ENCODE measurements around the gene PRKCH.

PRKCH gene

GRCh38 chr14:61573748-61574513, 252.6 kb downstream of the PRKCH start:
- no peak for DNase-seq

DNA sequence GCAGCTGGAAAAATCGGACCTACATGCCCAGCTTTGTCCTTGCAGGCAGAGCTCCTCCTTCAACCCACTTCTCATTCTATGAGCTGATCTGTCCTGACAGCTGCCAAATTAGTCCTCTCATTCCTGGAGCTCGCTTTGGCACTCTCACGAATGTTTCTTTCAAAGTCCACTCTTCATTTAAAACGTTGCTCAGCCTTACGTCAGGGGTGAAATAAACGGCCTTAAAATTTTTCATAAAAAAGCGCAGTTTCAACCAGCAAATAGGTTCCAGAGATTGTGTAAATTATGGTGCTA, 253.1 kb downstream of the PRKCH start:
- DNase-seq = no peak

- DNase-seq = no peak
Measured at GRCh38 chr14:61575126-61575525, 253.7 kb downstream of the PRKCH start.

DNA sequence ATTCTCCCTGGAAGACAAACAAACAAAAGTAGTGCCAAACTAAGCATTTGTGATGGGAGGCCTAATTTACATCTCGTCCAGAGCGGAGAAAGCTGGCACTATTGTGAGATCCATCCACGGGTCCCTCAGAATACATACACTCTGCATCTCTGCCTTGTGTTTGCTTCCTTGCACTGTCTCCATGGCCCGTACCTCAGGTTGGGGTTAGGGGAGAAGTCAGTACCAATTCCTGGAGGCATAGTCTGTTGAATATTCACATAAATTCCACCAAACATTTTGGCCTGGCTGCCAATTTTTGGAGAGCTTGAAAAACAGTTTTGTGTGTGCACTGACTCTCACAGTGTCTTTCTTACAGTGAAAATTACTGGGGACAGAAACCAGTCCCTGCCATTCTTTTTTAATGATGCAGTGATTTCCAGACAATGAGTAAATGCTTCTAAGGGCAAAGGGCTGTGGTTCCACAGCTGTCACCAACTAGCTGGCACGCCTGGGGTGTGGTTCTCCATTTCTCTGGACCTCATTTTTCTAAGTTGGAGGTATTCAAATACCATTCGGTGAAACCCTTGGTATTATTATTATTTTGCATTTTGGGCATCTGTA, 254.3 kb downstream of the PRKCH start:
- no peak for DNase-seq

DNA sequence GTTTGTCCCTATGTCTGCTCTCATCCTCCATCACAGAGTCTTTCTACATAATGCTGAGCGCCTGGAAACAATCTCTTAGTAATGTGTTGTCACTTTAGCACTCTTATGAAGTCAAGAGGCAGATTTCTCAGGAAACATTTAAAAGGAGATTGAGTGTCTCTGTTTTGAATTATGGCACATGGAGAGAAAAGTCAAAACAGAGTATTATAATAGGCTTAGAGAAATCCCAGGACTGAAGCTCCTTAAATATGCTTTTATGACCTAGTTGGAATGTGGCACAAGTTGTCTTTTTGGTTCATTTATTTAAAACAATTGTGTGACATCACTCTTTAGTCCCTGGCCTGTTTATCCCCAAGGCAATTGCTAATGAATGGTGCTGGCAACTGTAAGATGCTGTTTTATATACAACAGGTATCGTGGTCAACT, 256.1 kb downstream of the PRKCH start:
- no peak for DNase-seq

- no peak for DNase-seq
Measured at GRCh38 chr14:61578745-61579144, 257.4 kb downstream of the PRKCH start.

- no peak for DNase-seq
Measured at GRCh38 chr14:61581340-61581739, 260.0 kb downstream of the PRKCH start.

- no peak for DNase-seq
Measured at GRCh38 chr14:61581955-61582615, 260.7 kb downstream of the PRKCH start.

DNA sequence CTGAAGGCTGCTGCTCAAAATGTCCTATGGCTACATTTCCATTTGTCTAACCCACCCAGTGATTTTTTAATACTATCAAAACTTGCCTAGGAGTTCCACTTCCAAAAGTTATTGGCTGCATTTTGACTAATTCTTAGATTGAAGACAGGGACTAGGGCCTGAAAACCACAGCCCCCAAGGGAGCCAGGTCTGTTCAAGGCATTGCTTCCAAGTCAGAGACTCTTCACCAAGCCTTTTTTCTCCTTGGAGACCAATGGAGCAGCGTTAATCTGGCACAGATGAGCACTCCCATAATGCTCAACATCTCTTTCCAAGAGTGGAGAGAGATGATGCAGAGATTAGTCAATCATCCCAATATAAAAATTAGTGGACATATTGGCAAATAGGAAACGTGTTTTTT, 261.4 kb downstream of the PRKCH start:
- DNase-seq = no peak

DNA sequence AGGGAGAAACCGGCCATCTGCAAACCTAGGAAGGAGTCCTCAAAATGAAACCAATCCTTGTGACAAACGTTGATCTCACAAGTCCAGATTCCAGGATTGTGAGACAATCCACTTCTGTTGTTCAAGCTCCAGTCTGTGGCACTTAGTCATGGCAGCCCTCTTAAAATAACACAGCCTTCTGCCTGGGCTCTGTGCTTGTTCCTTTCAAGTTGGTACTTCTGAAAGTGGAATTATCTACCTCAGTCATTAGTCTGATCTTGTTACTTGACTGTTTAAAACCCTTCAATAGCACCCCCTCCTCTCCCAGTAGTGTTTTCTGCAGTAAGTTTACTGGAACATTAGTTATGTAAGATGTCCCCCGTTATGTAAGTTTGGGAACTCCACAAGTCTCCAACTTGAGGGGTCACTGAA, 263.0 kb downstream of the PRKCH start:
- no peak for DNase-seq

GRCh38 chr14:61585598-61586543, 264.5 kb downstream of the PRKCH start:
- no peak for DNase-seq

- no peak for DNase-seq
Measured at GRCh38 chr14:61586544-61587055, 265.2 kb downstream of the PRKCH start.

DNA sequence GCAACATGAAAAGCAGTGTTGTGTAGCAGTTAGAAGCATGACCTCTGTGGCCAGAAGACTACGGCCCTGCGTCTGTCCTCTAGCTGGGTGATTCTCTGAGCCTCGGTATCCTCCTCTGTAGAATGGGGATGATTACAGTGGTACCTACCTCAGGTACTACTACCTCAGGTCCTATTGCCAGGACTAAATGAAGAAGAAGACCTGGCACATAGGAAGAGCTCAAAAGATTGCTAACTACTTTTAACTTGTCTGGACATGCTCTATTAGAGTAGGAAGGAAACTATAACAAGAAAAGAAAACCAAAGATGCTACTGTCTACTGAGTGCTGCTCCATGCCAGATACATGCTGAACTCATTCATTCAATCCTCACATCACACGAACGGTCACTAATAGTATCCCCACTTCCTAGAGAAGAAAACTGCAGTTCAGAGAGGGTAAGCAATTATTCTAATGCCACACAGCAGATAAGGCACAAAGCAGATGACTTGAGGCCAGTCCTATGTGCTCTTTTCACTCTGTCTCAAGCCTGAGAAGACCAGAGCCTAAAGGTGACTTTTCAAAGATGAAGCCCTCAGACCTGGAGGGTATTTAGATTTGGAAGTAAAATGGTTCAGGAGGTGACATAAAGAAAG, 265.8 kb downstream of the PRKCH start:
- DNase-seq = no peak

- DNase-seq = no peak
Measured at GRCh38 chr14:61588419-61588901, 267.1 kb downstream of the PRKCH start.

DNA sequence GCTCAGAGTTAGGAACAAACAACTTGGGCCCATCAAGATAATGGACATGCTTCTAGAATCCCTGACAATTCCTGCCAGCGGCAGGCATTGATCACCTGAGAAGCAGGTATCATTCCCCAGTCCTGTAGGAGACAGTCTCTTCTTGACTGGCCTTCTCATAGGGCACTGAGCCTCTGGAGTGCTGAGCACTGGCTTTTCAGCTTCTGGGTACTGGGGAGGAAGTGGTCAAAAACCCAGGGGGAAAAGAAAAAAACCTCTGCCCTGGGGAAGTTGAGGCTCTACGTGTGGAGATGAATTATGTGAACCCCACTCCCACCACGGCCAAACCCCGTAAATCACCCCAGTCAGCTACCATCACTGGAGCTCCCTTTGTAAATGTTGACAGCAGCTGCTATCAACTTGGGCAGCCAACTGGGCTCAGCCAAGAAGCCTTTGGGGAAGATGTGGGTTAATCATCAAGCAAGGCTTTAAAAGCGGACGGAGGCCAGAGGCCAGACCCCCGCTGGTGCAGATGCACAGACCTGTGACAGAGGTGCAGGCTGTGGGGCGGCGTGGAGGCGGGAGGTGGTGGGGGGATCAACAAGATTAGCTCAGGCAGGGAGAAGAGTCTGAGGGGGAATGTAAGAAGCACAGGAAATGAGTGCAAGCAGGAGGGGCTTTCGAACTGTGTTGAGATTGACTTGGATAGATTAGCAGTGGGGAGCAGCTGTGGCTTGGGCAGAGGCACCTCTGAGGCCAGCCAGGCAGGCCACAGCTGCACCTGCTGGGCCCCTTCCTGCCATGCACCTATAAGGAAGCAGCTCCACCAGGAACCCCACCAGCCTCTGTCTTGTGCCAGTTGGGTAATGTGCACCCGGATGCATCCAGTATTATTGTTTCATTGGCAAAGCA, 268.6 kb downstream of the PRKCH start:
- DNase-seq = no peak

DNA sequence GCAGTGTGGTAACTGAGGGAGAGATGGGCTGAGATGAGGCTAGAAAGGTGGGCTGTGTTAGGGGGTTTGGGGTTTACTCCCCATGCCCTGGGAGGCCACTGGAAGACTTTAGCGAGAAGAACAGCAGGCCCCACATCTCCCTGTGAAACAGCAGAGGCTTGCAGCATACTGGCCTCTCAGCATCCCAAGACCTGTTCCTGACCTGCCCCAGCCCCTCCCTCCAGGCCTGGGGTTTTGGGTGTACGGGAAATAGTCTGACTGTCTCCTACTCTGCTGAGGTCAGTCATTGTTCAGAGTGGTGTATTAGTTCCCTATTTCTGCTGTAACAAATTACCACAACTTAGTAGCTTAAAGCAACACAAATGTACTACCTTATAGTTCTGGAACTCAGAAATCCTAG, 270.5 kb downstream of the PRKCH start:
- no peak for DNase-seq

DNA sequence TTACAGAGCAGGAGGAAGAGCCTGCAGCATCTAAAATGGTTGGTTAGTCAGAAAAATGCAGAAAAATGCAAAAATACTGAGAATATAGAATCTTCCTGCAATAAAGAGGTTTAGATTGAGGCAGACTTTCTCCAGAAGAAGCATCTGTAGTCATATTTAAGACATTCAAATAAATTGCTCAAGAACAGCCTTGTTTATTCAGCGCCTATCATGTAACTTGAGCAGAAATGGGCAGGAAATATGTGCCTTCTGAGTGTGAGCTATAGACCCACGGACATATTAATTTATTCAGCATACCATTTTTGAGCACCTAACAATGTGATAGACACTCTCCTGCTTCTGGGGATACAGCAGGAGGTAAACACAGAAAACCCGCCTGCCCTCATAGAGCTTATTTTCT, 272.0 kb downstream of the PRKCH start:
- DNase-seq = no peak

DNA sequence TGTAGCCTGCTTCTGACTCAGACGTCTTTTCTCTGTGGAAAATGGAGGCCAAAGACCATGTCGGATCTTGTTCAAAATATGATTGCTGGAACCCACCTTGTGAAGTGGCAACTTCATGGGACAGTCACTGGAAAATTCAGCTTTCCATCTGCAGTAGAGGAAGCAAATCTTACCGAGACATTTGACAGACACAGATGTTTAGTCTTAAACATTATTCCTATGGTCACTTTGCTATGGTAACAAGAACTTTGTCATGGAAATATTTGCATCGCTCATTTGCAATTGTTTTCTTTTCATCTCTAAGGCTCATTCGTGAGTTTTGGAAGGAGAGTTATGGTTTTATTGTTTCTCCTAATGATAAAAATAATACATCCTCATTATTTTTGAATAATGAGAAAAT, 275.6 kb downstream of the PRKCH start:
- DNase-seq = no peak

DNA sequence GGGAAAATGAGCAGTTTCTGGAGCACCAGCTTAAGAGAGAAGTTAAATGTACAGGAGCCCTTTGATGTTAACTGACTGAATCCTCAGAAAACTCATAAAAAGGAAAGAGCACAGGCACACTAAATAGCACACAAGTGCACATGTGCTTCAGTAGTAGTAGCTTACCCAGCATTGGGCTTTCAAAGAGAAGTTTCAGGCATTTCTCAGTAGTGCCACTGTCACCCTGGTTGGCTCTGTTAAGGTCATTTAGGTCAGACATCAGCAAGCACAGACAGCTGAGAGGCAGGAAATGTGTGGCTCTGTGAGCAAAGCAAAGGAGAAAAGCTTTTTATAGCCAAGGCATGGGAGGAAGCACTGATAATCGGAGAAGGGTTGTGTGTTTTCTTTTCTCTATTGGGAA, 277.6 kb downstream of the PRKCH start:
- no peak for DNase-seq

DNA sequence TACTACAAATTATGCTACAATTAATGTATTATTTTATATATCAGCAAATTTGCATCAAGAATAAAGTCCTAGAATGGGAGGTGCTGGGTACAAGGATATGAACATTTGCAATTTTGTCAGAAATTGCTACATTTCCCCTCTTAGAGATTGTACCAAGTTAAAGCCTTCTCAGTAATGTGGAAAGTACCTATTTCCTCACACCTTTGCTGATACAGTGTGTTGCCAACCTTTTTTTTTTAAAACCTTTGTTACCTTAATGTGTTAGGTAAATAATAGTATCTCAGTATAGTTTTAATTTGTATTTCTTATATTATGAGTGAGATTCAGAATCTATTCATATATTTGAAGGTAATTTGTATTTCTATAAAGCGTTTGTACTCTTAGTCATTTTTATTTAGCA, 278.6 kb downstream of the PRKCH start:
- no peak for DNase-seq

All from activated CD4-positive, CD25-positive, alpha-beta regulatory T cell (primary cell).